Raji (cell line): Measurements from ENCODE around the gene PPP1R15B.

Experiments
- POLR2A ChIP-seq: IDR thresholded peaks from 2 replicates; pipeline ENCODE4 v1.6.1; 2011; ENCODE audit warnings: low read depth, low read length, control low read depth; ENCODE audit not compliant: insufficient read depth

PPP1R15B gene

DNA sequence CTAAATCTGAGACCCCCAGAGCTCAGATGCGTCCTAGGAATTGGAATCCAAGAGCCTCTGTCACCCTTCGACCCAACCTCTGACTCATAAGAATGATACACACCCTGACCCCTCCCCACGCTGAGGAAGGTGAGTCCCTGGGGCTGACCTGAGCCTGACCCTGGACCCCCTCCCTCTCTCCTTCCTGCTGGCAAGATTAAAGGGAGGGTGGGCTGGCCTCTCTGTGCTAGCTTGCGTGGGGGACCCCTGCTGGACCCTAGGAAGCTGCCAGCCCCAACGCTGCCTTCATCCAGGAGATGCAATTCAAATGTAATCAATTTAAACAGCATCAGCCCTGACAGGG is 52.5 kb downstream of the PPP1R15B start:
- TF ChIP-seq POLR2A = no peak

DNA sequence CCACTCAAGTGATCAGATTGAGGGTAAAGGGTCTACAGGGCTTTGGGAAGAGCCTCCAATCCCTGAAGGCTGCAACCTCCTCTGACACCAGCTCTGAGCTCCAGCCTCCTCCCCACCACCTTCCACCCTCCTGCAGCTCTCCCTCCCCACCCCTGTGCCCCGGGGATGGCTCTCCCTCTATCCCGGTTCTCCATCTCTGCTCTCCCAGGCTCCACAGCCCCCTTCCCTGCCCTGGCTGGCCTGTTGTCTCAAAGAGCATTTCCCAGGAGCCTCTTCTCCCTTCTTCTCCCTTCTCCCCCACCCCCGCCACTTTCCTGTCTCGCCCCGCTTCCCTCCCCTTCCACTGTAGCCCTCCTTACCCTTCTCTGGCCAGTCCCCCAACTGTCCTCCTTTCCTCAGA is 53.0 kb downstream of the PPP1R15B start:
- no peak for TF ChIP-seq POLR2A

DNA sequence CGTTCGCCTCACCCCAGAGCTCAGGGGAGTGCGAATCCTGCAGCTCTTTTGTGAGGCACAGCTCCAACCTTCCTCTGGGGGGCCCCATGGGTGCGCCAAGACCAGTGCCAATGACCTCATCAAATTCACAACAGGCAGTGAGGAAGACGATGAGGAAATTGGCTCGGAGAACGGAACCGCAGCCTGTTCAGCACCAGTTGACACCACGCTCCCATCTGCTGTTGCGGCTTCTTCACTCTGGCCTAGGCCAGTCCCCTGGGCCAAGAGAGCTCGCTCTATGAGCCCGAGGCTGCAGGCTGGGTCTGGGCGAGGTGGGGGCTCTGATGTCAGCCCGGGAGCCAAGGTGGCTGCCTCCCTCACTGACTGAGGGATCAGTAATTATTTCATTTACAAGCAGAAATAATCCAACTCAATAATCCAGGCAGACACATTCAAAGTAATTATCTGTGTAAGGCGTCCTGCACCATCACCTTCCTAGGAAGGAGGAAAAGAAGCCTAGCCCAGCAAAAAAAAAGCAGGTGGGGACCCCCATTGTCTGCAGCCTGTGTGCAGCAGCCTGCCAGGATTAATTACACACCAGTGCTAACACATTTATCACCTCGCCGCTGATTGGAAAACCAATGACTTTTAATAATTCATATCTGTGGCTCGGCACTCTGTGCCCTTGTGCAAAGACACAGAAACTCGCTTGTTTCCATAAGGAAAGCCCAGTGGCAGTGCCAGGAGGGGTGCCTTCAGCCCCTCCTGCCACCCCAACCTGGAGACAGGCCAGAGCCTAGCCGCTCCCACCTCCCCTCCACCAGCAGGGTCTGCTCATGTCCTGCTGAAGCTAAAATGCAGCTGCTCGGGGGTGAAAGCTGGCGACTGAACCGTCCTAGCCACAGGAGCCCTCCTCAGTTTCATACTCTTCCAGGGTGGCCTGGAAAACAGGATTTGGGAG is 53.8 kb downstream of the PPP1R15B start:
- no peak for TF ChIP-seq POLR2A

DNA sequence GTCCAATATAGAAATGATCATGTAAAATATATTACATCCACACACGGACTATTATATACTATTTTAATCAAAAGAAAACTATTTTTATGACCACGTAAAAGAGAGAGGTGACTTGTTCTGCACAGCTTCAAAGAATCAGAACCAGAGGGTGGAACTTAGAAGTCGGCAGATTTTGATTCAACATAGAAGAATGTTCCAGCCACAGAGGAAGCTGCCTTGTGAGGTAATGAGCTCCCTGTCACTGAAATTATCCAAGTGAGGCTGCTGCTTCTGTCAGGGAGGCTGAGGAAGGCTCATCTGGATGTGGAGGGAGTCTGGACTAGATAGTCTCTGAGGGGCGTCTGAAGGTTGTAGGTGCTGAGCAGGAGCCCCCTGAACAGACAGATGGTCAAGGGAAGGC is 54.6 kb downstream of the PPP1R15B start:
- no peak for TF ChIP-seq POLR2A

DNA sequence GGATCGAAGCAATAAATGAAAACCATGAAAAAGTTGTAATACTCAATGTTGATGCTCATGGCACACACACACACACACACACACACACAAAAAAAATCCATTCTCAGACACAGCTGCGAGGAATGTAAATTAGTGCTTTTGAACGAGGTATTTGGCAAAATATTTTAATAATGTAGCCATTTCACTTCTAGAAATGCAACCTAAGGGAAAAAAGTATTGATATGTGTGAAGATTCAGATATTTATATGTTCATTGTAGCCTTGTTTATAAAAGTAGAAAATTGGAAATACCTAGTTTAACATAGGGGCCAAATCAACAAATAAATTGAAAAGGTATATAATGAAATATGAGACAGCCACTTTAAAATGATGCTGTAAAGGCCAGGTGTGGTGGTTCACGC is 55.7 kb downstream of the PPP1R15B start:
- TF ChIP-seq POLR2A = no peak

DNA sequence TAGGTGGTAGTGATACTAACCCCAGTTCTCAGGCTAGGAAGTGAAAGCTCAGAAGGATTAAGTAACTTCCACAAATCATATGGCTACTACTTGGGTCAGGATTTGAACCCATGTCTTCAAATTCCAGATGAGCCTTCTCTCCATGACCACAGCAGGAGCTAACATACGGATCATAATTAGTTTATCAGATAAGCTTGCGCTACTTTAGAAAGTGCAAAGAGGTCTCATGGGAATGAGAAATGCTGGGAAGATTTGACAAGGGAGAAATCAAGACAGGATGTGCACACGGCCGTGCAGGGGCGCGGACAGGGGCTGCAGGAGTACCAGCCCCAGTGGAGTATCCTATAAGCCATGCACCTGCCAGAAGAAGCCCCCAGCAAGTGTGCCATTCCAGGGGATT is 57.0 kb downstream of the PPP1R15B start:
- no peak for TF ChIP-seq POLR2A
